Stimulated activated CD4-positive, alpha-beta T cell treated with anti-CD3 and anti-CD28 coated beads, Interleukin-2, amount 100 ng/mL, for 48 hours (primary cell): ENCODE data around the gene SEMA3B.

Experiments used
- DNase-seq, 2 donors: peaks; one replicate each; pipeline ENCODE4 v3.0.0-alpha.2; 2020

SEMA3B gene

DNA sequence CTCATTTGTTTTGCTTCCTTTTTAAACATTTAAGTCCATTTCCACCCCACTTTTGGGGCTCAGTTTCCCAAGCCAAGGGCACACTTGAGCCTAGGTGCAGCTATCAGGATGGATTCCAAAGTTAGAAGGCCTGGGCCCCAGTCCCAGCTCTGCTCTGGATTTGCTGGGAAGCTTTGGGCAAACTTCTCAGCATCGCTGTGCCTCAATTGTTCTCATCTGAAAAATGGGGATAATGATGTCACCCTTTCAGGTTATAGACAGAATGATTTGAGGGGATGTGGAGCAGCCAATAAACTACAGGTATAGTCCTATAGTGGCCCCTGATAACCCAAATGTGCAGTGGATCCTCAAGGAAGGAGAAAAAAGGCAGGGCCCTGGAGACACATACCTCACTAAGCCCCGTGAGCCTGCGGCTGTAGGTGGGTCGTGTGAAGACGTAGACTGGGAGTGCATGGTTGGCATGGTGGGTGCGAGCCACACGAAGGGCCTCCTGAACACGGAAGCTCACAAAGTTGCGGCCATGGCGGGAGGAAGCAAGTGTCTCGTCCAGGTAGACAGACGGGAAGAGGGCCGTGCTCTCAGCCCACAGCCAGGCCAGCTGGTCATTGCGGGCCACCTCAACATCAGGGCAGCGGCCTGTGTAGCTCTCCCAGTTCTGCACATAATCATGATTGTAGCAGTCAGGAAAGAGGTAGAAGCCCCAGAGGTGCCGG, 50.4 kb downstream of the SEMA3B start:
- no peak for DNase-seq

DNA sequence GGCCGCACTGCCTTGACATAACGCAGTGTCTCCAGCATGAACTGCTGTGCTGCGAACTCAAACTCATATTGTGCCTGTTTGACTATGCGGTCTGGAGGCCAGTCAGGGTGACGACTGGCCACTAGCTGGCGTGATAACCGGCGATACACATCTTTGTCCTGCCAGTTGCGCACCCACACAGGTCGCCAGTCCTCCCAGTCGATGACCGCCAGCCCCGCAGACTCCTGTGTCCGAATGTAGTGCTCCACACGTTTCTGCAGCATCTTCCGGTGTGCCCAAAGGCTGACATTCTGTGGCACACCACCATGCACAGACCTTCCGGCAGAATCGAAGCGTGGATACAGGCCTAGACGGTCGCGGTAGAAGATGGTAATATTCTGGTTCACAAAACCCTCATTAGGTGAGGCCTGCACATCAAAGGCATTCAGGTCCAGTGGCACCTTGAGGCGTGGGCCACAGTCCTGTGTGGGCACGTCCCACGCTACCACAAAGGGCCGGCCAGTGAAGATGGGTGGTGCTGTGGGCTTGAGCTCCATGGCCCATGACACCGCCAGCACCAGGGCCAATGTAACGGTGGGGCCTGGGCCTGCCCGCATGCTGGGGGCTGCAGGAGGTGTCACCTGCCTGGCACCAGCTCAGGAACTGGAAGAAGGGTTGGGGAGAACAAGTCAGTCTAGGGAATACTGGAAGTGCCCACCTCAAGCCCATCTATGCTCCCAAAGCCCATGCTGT, 51.1 kb downstream of the SEMA3B start:
- DNase-seq, result no peak

DNA sequence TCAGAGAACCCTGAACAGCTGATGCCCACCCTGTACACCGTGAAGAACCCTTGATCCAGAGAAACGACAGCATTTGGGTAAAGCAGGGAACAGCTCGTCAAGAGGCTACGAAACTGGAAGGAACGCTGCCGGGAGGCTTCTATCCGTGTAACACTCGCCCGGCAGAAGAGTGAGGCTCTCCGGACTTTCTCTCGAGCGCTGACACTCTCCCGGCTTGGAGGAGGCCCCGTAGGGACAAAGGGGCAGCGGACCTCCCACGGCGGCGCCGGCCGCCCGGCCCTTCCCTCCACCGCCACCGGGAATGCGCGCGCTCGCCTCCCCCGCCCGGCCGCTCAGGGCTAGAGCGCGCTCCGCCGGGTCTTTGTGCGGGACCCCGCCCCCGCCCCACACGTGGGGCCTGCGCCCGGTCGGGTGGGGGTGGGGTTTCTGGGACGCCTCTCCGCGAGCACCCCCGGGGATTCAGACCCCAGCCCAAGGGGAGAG, 51.9 kb downstream of the SEMA3B start:
- DNase-seq, result peak; percentile 52 to 58

DNA sequence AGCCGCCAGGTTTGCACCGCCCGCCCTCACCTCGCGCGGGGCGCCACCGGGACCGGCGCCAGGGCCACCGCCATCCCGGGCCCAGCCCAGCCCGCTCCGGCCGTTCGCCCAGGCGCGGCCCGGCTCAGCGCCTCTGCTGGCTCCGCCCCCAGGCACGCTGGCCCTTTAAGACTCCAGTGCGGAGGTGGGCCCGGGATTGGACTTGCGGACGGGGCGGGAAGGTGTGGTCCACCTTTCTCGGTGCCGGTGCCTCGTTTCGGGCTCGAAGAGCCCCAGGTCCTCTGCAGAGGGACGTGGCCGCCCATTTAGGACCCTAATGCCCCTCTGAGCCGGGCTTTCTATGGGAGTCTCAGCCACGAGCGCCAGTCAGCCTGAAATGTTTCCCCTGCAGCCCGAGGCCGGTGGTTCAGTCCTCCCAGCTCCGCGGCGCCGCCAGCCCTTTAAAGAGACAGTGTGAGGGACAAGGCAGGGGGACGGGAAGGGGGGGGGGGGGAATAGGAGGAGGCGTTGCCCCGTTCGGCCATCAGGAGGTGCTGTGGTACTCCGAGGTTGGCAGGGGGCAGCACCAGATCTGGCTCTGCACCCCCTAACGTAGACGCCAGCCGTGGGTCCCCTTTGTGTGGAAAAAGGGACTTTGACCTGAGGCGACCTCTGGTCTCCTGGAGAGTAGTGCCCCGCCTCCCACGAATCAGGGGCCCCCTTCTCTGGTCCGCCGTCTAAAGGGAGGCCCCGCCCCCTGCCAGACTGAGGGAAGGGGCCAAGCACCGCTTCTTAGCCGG, 52.6 kb downstream of the SEMA3B start:
- DNase-seq, result peak; percentile 75 to 76

DNA sequence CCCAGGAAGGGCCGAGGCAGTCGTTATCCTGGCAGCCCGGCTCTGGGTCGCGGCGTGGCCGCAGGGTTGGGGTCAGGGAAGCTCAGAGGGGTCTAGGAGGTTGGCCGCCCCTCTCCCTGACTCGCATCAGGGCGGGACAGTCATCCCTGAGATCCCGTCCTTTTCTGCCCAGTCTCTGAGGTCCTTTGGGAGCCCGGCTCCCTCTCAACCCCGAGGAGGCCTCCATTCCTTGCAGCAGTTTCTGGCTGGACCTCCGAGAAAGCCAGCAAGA, 53.1 kb downstream of the SEMA3B start:
- no peak for DNase-seq

GRCh38 chr3:50322386-50323091, 53.6 kb downstream of the SEMA3B start, which contains the start of gene HYAL2:
Gene HYAL2 (minus strand): TSS chr3:50322745. CDS start chr3:50320489, 2,256 bp downstream.
- DNase-seq, result no peak

GRCh38 chr3:50323092-50323600, 54.2 kb downstream of the SEMA3B start:
- DNase-seq, result no peak

- DNase-seq, result no peak
These were observed 54.8 kb downstream of the SEMA3B start for GRCh38 chr3:50323614-50324199.

DNA sequence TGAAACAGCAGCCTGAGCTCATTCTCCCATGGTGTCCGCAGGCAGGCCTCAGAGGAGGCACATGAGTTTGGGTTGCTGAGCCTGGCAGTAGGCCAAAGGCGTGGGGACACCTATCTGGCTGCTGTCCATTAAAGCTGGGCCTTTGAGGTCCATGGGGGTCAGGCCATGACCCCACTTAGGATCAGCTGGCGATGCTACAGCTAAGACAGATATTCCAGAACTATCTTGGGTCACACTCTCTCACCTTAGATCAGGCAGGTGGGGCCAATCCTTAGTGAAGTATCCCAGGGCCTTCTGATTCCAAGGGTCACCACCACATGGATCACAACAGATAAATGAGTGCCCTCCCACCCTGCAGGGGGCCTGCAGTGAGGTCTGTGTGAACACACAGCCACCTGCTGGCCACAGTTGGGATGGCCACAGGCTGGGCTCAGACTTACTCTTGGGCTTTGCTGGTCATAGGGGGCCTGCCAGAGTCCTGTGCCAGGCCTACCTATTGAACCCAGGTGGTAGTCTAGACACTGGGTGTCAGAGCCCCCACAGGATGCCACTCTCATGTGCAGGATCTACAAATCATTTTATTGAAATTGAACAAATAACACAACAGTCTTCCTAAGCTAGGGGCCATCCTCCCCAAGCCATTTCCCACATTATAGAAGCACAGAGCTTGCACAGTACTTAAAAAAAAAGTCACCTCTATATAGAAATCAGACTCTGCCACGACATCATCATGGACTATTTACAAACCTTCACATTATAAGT, 55.6 kb downstream of the SEMA3B start:
- peak; percentile 61 for DNase-seq

- no peak for DNase-seq
These were observed 56.1 kb downstream of the SEMA3B start for GRCh38 chr3:50325113-50325480.

GRCh38 chr3:50325497-50326181, 56.7 kb downstream of the SEMA3B start:
- no peak for DNase-seq

DNA sequence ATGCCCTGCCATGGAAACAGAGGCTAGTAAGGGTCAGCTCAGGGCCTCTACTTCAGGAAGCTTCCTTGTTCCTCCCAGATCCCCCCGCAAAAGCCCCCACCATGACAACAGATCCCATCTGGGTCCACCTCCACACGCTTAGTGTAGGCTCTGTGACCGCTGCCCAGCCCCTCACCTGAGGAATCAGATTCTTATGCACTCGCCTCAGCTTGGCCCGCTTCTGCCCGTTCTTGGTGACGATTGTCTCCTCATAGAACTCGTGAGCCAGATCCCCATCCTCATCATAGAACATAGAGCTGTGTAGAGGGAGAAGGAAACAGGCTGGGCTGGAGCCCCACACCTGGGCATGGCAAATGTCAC, 57.2 kb downstream of the SEMA3B start:
- DNase-seq, result no peak

DNA sequence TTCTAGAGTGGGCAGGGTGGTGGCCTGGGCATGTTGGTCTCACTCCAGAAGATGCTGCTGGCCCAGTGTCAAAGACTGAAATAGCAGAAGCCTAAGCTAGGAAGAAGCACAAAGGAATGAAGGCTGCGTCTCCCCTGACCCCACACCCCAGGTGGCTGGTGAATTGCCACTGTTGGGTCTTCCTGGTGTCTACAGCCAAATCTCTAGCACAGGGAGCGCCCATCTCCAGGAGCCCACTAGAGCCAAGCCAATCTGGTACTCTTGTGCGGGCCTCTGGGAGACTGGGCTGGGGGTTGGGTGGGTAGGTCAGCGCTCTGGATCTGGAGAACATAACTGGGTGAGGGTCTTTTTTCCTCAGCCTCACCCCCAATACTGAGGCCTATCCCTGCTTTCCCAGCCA, 58.2 kb downstream of the SEMA3B start:
- no peak for DNase-seq
